NCI-H2029 treated with DMSO at 0.1 percent for 48 hours (cell line): Measurements from ENCODE around the gene ESR1.
"Not testable (repeated sequence)": the region's sequence is repeated elsewhere in the genome, so short reads cannot be mapped to it uniquely, and the experiment has no call there.

ENCODE experiments used
- DNase-seq: peaks from one replicate; lab custom pipeline; 2025; lab: John Stamatoyannopoulos, UW

Gene ESR1

GRCh38 chr6:151899221-151899620 is 91.7 kb downstream of the ESR1 start:
- not testable (repeated sequence) for DNase-seq

DNA sequence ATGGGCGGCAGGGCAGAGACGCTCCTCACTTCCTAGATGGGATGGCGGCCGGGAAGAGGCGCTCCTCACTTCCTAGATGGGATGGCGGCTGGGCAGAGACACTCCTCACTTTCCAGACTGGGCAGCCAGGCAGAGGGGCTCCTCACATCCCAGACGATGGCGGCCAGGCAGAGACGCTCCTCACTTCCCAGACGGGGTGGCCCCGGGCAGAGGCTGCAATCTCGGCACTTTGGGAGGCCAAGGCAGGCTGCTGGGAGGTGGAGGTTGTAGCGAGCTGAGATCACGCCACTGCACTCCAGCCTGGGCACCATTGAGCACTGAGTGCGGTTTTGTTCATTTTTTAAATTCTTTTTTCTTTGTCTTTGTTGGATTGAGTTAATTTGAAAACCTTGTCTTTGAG is 92.3 kb downstream of the ESR1 start:
- not testable (repeated sequence) for DNase-seq

- no peak for DNase-seq
Observed at GRCh38 chr6:151900256-151900655, 92.8 kb downstream of the ESR1 start.

DNA sequence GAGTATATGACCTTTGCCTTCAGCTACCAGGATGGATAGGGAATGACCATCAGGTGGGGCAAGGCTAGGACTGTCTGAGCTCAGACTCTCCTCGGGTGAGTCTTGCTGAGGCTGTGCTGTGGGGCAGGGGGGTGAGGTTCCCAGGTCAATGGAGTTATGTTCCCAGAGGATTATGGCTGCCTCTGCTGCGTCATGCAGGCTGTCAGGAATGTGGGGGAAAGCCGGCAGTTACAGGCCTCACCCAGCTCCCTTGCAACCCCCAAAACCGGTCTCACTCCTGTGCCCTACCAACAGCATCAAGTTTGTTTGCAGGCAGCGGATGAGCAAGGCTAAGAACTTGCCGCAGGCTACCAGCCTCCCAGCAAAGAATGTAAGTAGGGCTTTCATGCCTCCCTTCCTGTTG is 93.5 kb downstream of the ESR1 start:
- DNase-seq, result no peak

DNA sequence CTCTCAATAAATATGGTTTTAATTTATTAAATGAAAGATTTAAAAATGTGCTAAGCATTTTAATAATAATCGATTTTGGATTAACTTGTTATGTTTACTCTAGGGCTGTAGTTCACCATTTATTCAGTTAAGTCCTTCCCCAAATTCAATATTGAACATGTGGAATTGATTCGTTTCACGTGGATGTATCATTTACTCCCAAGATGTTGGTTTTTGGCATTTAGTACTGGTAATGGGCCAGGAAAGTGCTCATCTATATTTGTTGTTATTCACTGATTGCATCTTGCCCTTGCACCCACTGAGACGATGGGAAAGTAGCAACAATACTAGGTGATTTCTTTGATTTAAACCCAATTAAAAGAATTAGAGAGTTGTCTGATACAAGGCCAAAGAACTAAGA is 97.1 kb downstream of the ESR1 start:
- DNase-seq, result no peak

GRCh38 chr6:151905072-151905471 is 97.6 kb downstream of the ESR1 start:
- DNase-seq, result no peak

DNA sequence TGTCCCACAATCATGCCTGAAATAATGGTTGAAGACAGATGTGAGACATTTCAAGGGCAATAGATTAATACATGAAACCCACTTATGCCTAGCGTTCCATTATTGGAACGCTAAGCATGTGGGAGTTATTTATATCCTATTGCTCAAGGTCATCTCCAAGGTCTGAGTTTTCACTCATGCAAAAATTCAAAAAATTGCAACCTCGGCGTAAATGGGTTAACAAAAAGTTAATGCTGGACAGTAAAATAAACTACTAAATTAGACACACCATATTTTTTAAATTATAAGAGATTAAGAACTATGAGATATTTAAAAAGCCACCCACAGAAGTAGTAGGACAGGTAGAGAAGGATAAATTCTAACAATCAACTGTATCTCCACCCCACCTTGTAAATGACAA is 98.4 kb downstream of the ESR1 start:
- no peak for DNase-seq

DNA sequence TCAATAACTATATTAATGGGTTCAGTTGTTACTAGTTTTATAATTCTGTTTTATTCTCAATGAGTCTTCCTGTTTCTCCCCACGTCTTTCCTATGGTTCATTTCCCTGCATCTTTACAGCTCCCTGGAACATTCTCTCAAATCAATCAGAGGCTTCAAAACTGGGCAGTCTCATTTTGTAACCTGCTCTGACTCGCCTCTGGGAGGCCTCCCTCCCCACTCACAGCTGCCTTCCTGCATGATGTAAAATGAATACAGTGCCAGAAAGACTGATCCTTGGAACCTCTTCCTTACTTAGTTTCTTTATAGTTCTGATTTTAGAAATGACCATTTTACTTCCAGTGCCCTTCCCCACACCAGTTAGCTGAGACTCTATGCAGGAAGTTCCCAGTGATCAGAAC is 103.9 kb downstream of the ESR1 start:
- no peak for DNase-seq

- DNase-seq, result no peak
Observed at GRCh38 chr6:151914484-151914883, 107.0 kb downstream of the ESR1 start.

- no peak for DNase-seq
Observed at GRCh38 chr6:151916075-151916474, 108.6 kb downstream of the ESR1 start.

DNA sequence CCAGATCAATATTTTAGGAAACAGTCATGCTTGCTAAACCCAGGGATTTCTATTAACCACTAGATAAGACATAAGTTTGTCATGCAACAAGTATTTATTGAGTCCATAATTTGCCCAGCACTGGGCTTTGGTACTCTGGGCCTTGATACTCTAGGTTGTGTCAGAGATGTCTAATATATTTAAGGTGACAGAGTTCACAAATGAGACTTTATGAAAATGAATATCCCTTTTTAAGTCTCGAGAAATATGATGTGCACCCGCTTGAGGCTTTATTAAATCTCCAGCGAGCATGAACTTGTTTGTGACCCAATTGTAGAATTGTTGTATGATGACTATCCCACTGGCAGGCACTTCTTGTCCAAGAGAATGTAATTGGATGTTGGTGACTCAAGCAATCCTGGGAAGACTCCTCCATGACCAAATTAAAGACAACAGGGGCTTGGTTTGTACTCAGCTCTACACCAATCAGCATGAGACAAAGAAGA is 109.2 kb downstream of the ESR1 start:
- no peak for DNase-seq

DNA sequence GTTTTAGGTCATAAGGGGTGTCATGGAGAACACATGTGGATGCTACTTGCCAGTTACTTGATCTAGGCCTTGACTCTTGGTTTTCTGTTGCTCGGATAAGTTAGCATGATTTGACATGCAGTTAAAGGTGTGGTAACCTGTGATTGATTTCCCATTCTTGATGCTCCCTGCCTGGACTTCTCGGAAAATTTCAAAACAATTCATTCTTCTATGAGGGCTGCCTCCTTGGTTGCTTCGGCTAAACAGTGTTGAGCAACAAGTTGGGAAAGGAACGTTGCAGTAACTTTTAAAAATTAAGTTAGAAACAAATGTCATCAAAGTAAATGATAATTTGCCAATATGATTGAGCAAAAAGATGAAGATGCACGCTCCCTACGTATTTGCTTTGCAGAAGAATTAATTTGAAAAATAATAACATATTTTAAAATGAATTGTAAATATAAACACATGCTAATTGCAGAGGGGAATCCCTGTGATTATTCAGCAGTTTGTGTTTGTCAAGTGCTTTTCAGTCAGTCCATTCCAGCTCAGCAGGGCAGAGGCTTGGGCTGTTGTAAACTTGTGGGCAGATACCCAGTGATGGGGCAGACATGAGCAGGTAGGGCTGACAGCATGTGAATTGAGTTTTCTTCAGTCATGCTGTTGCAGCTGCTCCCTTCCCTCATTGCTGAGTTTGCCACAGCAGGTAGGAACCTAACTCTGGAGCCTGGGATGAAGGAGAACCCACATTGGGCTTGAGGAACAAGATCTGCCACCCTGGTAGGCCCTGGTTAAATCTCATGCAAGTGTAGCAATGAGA is 110.2 kb downstream of the ESR1 start:
- DNase-seq, result no peak

GRCh38 chr6:151940307-151940706 is 132.8 kb downstream of the ESR1 start:
- no peak for DNase-seq

DNA sequence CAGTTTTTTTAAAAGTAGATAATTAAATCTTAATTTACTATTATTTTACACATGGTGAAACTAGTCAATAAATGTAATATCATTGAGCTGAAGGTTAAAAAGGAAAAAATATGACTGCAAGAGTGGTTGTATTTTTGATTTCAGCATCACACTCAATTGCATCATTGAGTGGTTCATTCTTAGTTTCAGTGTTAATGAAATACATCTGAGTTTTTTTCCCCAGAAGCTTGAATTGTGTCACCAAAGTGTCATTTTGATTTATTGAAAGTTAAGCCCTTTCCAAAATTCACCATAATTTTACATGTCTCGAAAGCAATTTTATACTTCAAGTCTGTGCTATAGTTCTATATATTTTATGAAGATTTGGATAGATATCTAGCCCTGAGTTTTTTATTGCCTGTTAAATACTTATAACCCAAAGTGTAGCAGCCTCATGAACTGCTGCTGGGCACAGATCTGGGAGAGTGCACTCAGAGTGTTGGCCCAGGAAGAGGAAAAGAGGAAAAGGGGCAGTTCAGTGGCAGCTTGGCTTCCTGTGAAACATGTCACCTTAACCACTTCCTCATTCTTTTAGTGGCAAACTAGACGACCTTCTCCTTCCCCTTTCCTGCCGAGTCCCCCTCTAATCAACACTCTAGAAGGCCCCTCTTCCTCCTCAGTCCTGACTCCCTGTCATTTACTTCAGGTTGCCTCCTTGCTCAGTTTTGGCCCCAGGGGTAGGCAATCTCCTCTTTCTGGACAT is 140.7 kb downstream of the ESR1 start:
- DNase-seq, result no peak

GRCh38 chr6:151958332-151958731 is 150.8 kb downstream of the ESR1 start:
- DNase-seq, result no peak

GRCh38 chr6:151959086-151959485 is 151.6 kb downstream of the ESR1 start:
- DNase-seq, result no peak

- DNase-seq, result no peak
Observed at GRCh38 chr6:151961809-151962208, 154.3 kb downstream of the ESR1 start.

DNA sequence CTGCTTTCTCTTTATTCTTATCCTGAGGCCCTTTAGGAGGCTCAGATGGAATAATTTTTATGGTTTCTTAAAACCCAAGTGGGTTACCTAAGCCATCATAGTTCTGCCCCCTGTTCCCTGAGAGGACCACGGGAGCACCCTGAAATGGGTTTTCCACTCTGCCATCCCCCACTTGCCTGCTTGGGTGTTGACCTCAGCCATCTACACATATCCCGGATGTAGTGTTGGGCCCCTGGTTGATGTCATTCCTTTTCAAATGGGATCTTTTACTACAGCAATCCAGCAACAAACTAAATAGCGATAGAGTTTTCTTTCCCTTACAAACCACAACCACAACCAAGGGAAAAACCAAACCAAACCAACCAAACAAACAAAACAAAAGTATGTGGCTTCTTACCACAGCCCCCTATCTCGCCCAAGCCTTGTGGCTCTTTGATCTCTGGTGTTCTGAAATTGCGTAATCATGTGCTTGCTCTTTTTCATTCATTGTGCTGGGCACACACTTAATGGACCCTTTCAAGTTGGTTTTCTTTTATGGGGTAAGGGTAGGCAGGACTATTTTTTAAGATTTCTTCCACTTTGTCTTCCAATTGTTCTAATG is 154.9 kb downstream of the ESR1 start:
- DNase-seq, result no peak

- no peak for DNase-seq
Observed at GRCh38 chr6:151963001-151963400, 155.5 kb downstream of the ESR1 start.

- not testable (repeated sequence) for DNase-seq
Observed at GRCh38 chr6:151964412-151964811, 156.9 kb downstream of the ESR1 start.

- DNase-seq, result no peak
Observed at GRCh38 chr6:151974061-151974617, 166.7 kb downstream of the ESR1 start.

GRCh38 chr6:151975795-151976194 is 168.3 kb downstream of the ESR1 start:
- DNase-seq, result no peak

GRCh38 chr6:151988199-151988598 is 180.7 kb downstream of the ESR1 start:
- DNase-seq, result not testable (repeated sequence)
